GM19438 (cell line): Measurements from ENCODE around the gene PTPRN2.

ENCODE experiments used
- ATAC-seq: cut with Tn5 transposase; IDR thresholded peaks from one replicate; pipeline ENCODE4 v1.9.1; 2021; ENCODE audit warnings: low read depth; ENCODE audit not compliant: unreplicated experiment

Gene PTPRN2

GRCh38 chr7:158098125-158099030 lies 489.2 kb downstream of the PTPRN2 start:
- no peak for ATAC-seq

GRCh38 chr7:158097453-158098124 lies 490.0 kb downstream of the PTPRN2 start:
- ATAC-seq = no peak

- ATAC-seq = no peak
Observed at GRCh38 chr7:158097106-158097452, 490.5 kb downstream of the PTPRN2 start.

- no peak for ATAC-seq
Observed at GRCh38 chr7:158096582-158096981, 491.0 kb downstream of the PTPRN2 start.

- no peak for ATAC-seq
Observed at GRCh38 chr7:158094671-158095226, 492.9 kb downstream of the PTPRN2 start.

- no peak for ATAC-seq
Observed at GRCh38 chr7:158094046-158094445, 493.6 kb downstream of the PTPRN2 start.

- no peak for ATAC-seq
Observed at GRCh38 chr7:158093156-158093796, 494.3 kb downstream of the PTPRN2 start.

GRCh38 chr7:158087196-158087595 lies 500.4 kb downstream of the PTPRN2 start:
- no peak for ATAC-seq

- ATAC-seq = no peak
Observed at GRCh38 chr7:158085741-158086695, 501.6 kb downstream of the PTPRN2 start.

GRCh38 chr7:158084555-158084954 lies 503.1 kb downstream of the PTPRN2 start:
- ATAC-seq = no peak

GRCh38 chr7:158083526-158084310 lies 503.9 kb downstream of the PTPRN2 start:
- ATAC-seq = no peak

GRCh38 chr7:158082761-158083160 lies 504.9 kb downstream of the PTPRN2 start:
- ATAC-seq = no peak

- no peak for ATAC-seq
Observed at GRCh38 chr7:158080899-158081445, 506.7 kb downstream of the PTPRN2 start.

GRCh38 chr7:158077934-158078910 lies 509.4 kb downstream of the PTPRN2 start:
- no peak for ATAC-seq

- no peak for ATAC-seq
Observed at GRCh38 chr7:158077151-158077840, 510.3 kb downstream of the PTPRN2 start.

GRCh38 chr7:158076656-158077055 lies 511.0 kb downstream of the PTPRN2 start:
- ATAC-seq = no peak

GRCh38 chr7:158076215-158076614 lies 511.4 kb downstream of the PTPRN2 start:
- no peak for ATAC-seq
